OCI-LY3 (cell line): ENCODE data around the gene PSMG3.

ENCODE experiments used
- H2AFZ ChIP-seq: fragments of 200-600, 300-600 bp; shearing (Covaris generic); 2 replicates; pipeline ENCODE4 v1.6.0; 2014; ENCODE audit warnings: antibody characterized with exemption, low read depth, low read length
- H3K27ac ChIP-seq: fragments of 200-600, 300-600 bp; sonication (generic); 2 replicates; pipeline ENCODE4 v1.5.1; 2014; ENCODE audit warnings: mild to moderate bottlenecking, low read length, moderate library complexity, mixed read lengths
- H3K27me3 ChIP-seq: fragments of 200-600, 300-600 bp; sonication (generic); 2 replicates; pipeline ENCODE4 v1.6.1; 2014; ENCODE audit warnings: low read depth, low read length, mixed read lengths
- H3K36me3 ChIP-seq: fragments of 200-600, 300-600 bp; sonication (generic); replicated peaks from 2 replicates; pipeline ENCODE3; 2014; ENCODE audit warnings: low read depth, low read length, mixed read lengths
- H3K4me1 ChIP-seq: fragments of 300-600, 200-600 bp; sonication (generic); 2 replicates; pipeline ENCODE4 v1.6.1; 2014; ENCODE audit warnings: low read length, mixed read lengths
- H3K4me2 ChIP-seq: fragments of 200-600, 300-600 bp; sonication (generic); 2 replicates; pipeline ENCODE4 v1.6.1; 2014; ENCODE audit warnings: low read length, mixed read lengths
- H3K4me3 ChIP-seq: fragments of 300-600, 200-600 bp; sonication (generic); 2 replicates; pipeline ENCODE4 v1.5.1; 2014; ENCODE audit warnings: antibody characterized with exemption, mild to moderate bottlenecking, low read length, moderate library complexity
- H3K79me2 ChIP-seq: fragments of 300-600, 200-600 bp; shearing (Covaris generic); 2 replicates; pipeline ENCODE4 v1.6.1; 2014; ENCODE audit warnings: mild to moderate bottlenecking, low read length, mixed read lengths
- H3K9ac ChIP-seq: fragments of 300-600, 200-600 bp; shearing (Covaris generic); 2 replicates; pipeline ENCODE4 v1.6.0; 2014; ENCODE audit warnings: mild to moderate bottlenecking, low read length, moderate library complexity
- H3K9me3 ChIP-seq: fragments of 200-600, 300-600 bp; shearing (Covaris generic); 2 replicates; pipeline ENCODE4 v1.6.1; 2014; ENCODE audit warnings: low read length, mixed read lengths; ENCODE audit not compliant: insufficient read depth
- H4K20me1 ChIP-seq: fragments of 200-600, 300-600 bp; sonication (generic); 2 replicates; pipeline ENCODE4 v1.6.1; 2016; ENCODE audit warnings: low read length, mixed read lengths; ENCODE audit not compliant: insufficient read depth
- CTCF ChIP-seq: fragments of 200-600, 300-600 bp; sonication (generic); IDR thresholded peaks from 2 replicates; pipeline ENCODE4 v1.5.1; 2014; ENCODE audit warnings: antibody characterized with exemption, low read length, low read depth
- EZH2phosphoT487 ChIP-seq: fragments of 200-600 bp; shearing (Covaris generic); IDR thresholded peaks from 2 replicates; pipeline ENCODE4 v1.6.1; 2018; ENCODE audit warnings: antibody characterized with exemption, mixed run types, low read depth

The PSMG3 gene

GRCh38 chr7:1590887-1591286, 21.1 kb upstream of the PSMG3 start:
- Histone ChIP-seq H3K9ac (no peak overlapping the region), H3K79me2 (no peaks in the 10 kb centered on the region), H2AFZ (no peak overlapping the region), H3K36me3 (no peaks in the 10 kb centered on the region), H3K9me3 (no peaks in the 10 kb centered on the region), H3K4me1 (no peaks in the 10 kb centered on the region), H3K27me3 (peaks cover 8% of the 10 kb centered on the region), H3K27ac (no peak overlapping the region), H3K4me2 (no peak overlapping the region), H4K20me1 (no peaks in the 10 kb centered on the region), H3K4me3 (no peak overlapping the region)
- TF ChIP-seq EZH2phosphoT487 (no peak), CTCF (no peak)

- Histone ChIP-seq H3K27me3 (peaks cover 8% of the 10 kb centered on the region), H3K79me2 (no peaks in the 10 kb centered on the region), H3K4me2 (no peak overlapping the region), H3K4me3 (no peak overlapping the region), H3K9ac (no peak overlapping the region), H4K20me1 (no peaks in the 10 kb centered on the region), H3K36me3 (no peaks in the 10 kb centered on the region), H3K9me3 (no peaks in the 10 kb centered on the region), H3K4me1 (no peaks in the 10 kb centered on the region), H2AFZ (no peak overlapping the region), H3K27ac (no peak overlapping the region)
- TF ChIP-seq CTCF: no peak
- no peak for TF ChIP-seq EZH2phosphoT487
Observed at GRCh38 chr7:1590476-1590875, 20.6 kb upstream of the PSMG3 start.

GRCh38 chr7:1588978-1589377, 19.1 kb upstream of the PSMG3 start:
- no peaks in the 10 kb centered on the region for H4K20me1 ChIP-seq
- H3K79me2 ChIP-seq: no peaks in the 10 kb centered on the region
- H3K27me3 ChIP-seq: peaks cover 8% of the 10 kb centered on the region

GRCh38 chr7:1587738-1588137, 17.9 kb upstream of the PSMG3 start:
- H3K79me2 ChIP-seq: no peaks in the 10 kb centered on the region
- no peak overlapping the region for H3K4me3 ChIP-seq
- no peaks in the 10 kb centered on the region for H3K36me3 ChIP-seq
- no peaks in the 10 kb centered on the region for H3K4me1 ChIP-seq
- H2AFZ ChIP-seq: no peak overlapping the region
- TF ChIP-seq EZH2phosphoT487 (no peak), CTCF (no peak)
- no peak overlapping the region for H3K4me2 ChIP-seq
- peaks cover 8% of the 10 kb centered on the region for H3K27me3 ChIP-seq
- H3K9ac ChIP-seq: no peak overlapping the region
- no peak overlapping the region for H3K27ac ChIP-seq
- no peaks in the 10 kb centered on the region for H4K20me1 ChIP-seq
- H3K9me3 ChIP-seq: no peaks in the 10 kb centered on the region

More at GRCh38 chr7:1588978-1589377, 19.1 kb upstream of the PSMG3 start:
- Histone ChIP-seq H3K9me3 (no peaks in the 10 kb centered on the region), H3K9ac (no peak overlapping the region), H3K4me3 (no peak overlapping the region), H3K36me3 (no peaks in the 10 kb centered on the region), H3K27ac (no peak overlapping the region), H3K4me2 (no peak overlapping the region), H2AFZ (no peak overlapping the region), H3K4me1 (no peaks in the 10 kb centered on the region)
- TF ChIP-seq EZH2phosphoT487 (no peak), CTCF (no peak)
